Measurements from ENCODE around the gene AOX1. TPM values are rescaled to one million over a fixed set of nuclear protein-coding genes. Genes with fewer than 3 reads are reported as not detected.

The AOX1 gene
- total RNA-seq, 2 donors from 2014 or later, result 24.8 to 47.9 TPM

DNA sequence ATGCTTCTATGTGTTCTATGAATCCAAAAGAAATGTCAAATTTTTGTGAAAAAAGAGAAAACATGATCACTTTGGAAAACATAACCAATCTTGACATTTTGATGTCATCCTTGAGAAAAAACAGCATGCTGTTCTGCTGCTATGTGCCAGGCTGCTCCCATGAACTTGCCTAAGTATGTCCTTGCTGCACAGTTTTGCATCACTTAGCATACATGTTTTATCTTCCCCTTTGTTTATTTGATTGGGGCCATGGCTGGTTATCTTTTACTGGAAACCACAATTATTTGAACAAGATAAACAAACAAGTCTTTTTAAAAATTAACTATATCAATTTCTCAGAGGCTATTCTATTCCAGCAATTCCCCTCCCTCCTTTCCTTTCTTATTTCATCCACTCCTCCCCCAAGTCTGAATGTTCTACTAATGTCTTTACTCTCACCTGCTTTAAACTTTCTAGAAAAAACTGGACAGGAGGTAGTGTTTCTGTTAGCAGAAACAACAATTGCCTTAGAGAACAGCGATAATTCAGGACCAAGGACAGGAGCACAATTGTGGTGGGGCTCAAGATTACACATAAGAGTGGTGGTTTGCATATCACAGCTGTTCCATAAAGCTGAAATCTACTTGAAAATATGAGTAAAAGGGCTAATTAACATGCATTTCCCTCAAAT lies 6.7 kb downstream of the AOX1 start:
- intact Hi-C loops (cut with DNase I), result no loop called here
- TF ChIP-seq, protein P1, sequence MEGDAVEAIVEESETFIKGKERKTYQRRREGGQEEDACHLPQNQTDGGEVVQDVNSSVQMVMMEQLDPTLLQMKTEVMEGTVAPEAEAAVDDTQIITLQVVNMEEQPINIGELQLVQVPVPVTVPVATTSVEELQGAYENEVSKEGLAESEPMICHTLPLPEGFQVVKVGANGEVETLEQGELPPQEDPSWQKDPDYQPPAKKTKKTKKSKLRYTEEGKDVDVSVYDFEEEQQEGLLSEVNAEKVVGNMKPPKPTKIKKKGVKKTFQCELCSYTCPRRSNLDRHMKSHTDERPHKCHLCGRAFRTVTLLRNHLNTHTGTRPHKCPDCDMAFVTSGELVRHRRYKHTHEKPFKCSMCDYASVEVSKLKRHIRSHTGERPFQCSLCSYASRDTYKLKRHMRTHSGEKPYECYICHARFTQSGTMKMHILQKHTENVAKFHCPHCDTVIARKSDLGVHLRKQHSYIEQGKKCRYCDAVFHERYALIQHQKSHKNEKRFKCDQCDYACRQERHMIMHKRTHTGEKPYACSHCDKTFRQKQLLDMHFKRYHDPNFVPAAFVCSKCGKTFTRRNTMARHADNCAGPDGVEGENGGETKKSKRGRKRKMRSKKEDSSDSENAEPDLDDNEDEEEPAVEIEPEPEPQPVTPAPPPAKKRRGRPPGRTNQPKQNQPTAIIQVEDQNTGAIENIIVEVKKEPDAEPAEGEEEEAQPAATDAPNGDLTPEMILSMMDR (IDR thresholded peaks at IDR 0.05), result no peak
- TF ChIP-seq POLR2A (IDR thresholded peaks at IDR 0.05), result no peak
- TF ChIP-seq POLR2AphosphoS5 (IDR thresholded peaks at IDR 0.05), result no peak
- Histone ChIP-seq H3K27me3 (replicated peaks; ENCODE audit: insufficient read depth) (no peaks in the 10 kb centered on the region), H3K4me1 (replicated peaks) (no peaks in the 10 kb centered on the region), H3K36me3 (no peaks in the 10 kb centered on the region), H3K9me3 (no peaks in the 10 kb centered on the region), H3K27ac (no peak overlapping the region), H3K4me3 (no peak overlapping the region)
- no peak for DNase-seq (ENCODE audit: low spot score)
- 61% methylated on average over 1 of the region's 1 CpG for WGBS

- no peak for DNase-seq (ENCODE audit: low spot score)
- Histone ChIP-seq H3K36me3 (no peaks in the 10 kb centered on the region), H3K4me3 (no peak overlapping the region), H3K27me3 (replicated peaks; ENCODE audit: insufficient read depth) (no peaks in the 10 kb centered on the region), H3K4me1 (replicated peaks) (no peaks in the 10 kb centered on the region), H3K27ac (no peak overlapping the region), H3K9me3 (no peaks in the 10 kb centered on the region)
- 59% methylated on average over 1 of the region's 1 CpG for WGBS
- TF ChIP-seq POLR2A (IDR thresholded peaks at IDR 0.05), result no peak
- TF ChIP-seq POLR2AphosphoS5 (IDR thresholded peaks at IDR 0.05), result no peak
- TF ChIP-seq, protein P1 (IDR thresholded peaks at IDR 0.05), result no peak
- intact Hi-C loops (cut with DNase I), result no loop called here
These were observed 8.1 kb downstream of the AOX1 start for GRCh38 chr2:200593905-200594304.

DNA sequence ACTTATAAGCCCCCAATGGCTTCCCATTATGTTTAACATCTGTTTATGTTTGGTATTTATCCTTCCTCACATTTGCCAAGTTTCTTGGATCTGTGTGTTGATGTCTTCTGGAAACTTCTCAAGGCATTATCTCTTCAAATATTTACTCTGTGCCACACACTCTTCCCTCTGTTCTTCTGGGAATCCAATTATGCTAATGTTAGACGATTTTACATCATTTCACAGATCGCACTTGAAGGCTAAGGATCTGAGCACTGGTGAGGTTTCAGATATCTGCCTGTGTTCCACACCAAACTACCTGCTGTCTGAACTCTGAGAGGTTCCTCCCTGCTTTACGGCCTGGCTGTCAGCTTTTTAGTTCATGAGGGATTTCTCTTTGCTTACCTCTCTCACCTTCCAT lies 10.1 kb downstream of the AOX1 start:
- WGBS, result 49% methylated on average over 3 of the region's 3 CpGs
- H3K4me1 ChIP-seq (replicated peaks), result peaks cover 3% of the 10 kb centered on the region
- H3K27ac ChIP-seq, result peak overlapping the region in 1 of 2 donors; percentile 53
- H3K36me3 ChIP-seq, result no peaks in the 10 kb centered on the region
- no peaks in the 10 kb centered on the region for H3K27me3 ChIP-seq (replicated peaks; ENCODE audit: insufficient read depth)
- H3K9me3 ChIP-seq, result no peaks in the 10 kb centered on the region
- DNase-seq (ENCODE audit: low spot score), result no peak
- TF ChIP-seq POLR2A (IDR thresholded peaks at IDR 0.05) (no peak), POLR2AphosphoS5 (IDR thresholded peaks at IDR 0.05) (no peak)
- TF ChIP-seq, protein P1 (IDR thresholded peaks at IDR 0.05), result no peak
- intact Hi-C loops (cut with DNase I), result no loop called here
- H3K4me3 ChIP-seq, result no peak overlapping the region

GRCh38 chr2:200596774-200597570 lies 11.2 kb downstream of the AOX1 start:
- TF ChIP-seq POLR2A (IDR thresholded peaks at IDR 0.05) (no peak), POLR2AphosphoS5 (IDR thresholded peaks at IDR 0.05) (peak; percentile 22)
- TF ChIP-seq, protein P1 (IDR thresholded peaks at IDR 0.05), result no peak

More at GRCh38 chr2:200596774-200597570, 11.2 kb downstream of the AOX1 start:
- Histone ChIP-seq H3K27me3 (replicated peaks; ENCODE audit: insufficient read depth) (no peaks in the 10 kb centered on the region), H3K9me3 (no peaks in the 10 kb centered on the region), H3K4me3 (no peak overlapping the region), H3K36me3 (no peaks in the 10 kb centered on the region), H3K4me1 (replicated peaks) (peaks cover 6% of the 10 kb centered on the region), H3K27ac (peak overlapping the region in 1 of 2 donors; percentile 53)
- no peak for DNase-seq (ENCODE audit: low spot score)
- intact Hi-C loops (cut with DNase I), result no loop called here
- 64% methylated on average over 5 of the region's 5 CpGs for WGBS

Data from prostate gland (tissue), 2 donors.